ENCODE measurements around the gene GNAT1. TPM values are rescaled to one million over a fixed set of nuclear protein-coding genes. Genes with fewer than 3 reads are reported as not detected.

The GNAT1 gene
- total RNA-seq, 1 donor from 2014 or later, result not detected

- Histone ChIP-seq H3K36me3 (ENCODE audit: control insufficient read depth, insufficient read depth, low read length) (no peaks in the 10 kb centered on the region), H3K4me3 (ENCODE audit: low read depth, low read length) (no peak overlapping the region), H3K27me3 (ENCODE audit: control insufficient read depth, insufficient read depth, low read length) (peaks cover 2% of the 10 kb centered on the region)
- TF ChIP-seq CTCF (IDR thresholded peaks at IDR 0.05; ENCODE audit: insufficient read depth, low read length, poor library complexity, severe bottlenecking), result no peak
- DNase-seq (ENCODE audit: low read depth), result no peak
Measured at GRCh38 chr3:50150404-50150750, 41.0 kb upstream of the GNAT1 start.

GRCh38 chr3:50150863-50151686 lies 40.3 kb upstream of the GNAT1 start:
- TF ChIP-seq CTCF (IDR thresholded peaks at IDR 0.05; ENCODE audit: insufficient read depth, low read length, poor library complexity, severe bottlenecking), result no peak
- no peak for DNase-seq (ENCODE audit: low read depth)
- H3K27me3 ChIP-seq (ENCODE audit: control insufficient read depth, insufficient read depth, low read length), result peaks cover 2% of the 10 kb centered on the region
- H3K4me3 ChIP-seq (ENCODE audit: low read depth, low read length), result no peak overlapping the region
- no peaks in the 10 kb centered on the region for H3K36me3 ChIP-seq (ENCODE audit: control insufficient read depth, insufficient read depth, low read length)

GRCh38 chr3:50151728-50152127 lies 39.7 kb upstream of the GNAT1 start:
- no peak for DNase-seq (ENCODE audit: low read depth)
- Histone ChIP-seq H3K36me3 (ENCODE audit: control insufficient read depth, insufficient read depth, low read length) (no peaks in the 10 kb centered on the region), H3K27me3 (ENCODE audit: control insufficient read depth, insufficient read depth, low read length) (peaks cover 2% of the 10 kb centered on the region), H3K4me3 (ENCODE audit: low read depth, low read length) (no peak overlapping the region)
- TF ChIP-seq CTCF (IDR thresholded peaks at IDR 0.05; ENCODE audit: insufficient read depth, low read length, poor library complexity, severe bottlenecking), result no peak

GRCh38 chr3:50153782-50154475 lies 37.5 kb upstream of the GNAT1 start:
- no peak for TF ChIP-seq CTCF (IDR thresholded peaks at IDR 0.05; ENCODE audit: insufficient read depth, low read length, poor library complexity, severe bottlenecking)
- Histone ChIP-seq H3K4me3 (ENCODE audit: low read depth, low read length) (peak overlapping the region; percentile 33), H3K27me3 (ENCODE audit: control insufficient read depth, insufficient read depth, low read length) (peaks cover 2% of the 10 kb centered on the region), H3K36me3 (ENCODE audit: control insufficient read depth, insufficient read depth, low read length) (no peaks in the 10 kb centered on the region)
- no peak for DNase-seq (ENCODE audit: low read depth)

- Histone ChIP-seq H3K36me3 (ENCODE audit: control insufficient read depth, insufficient read depth, low read length) (no peaks in the 10 kb centered on the region), H3K27me3 (ENCODE audit: control insufficient read depth, insufficient read depth, low read length) (peaks cover 2% of the 10 kb centered on the region), H3K4me3 (ENCODE audit: low read depth, low read length) (peak overlapping the region; percentile 33)
- no peak for DNase-seq (ENCODE audit: low read depth)
- peak; percentile 21 for TF ChIP-seq CTCF (IDR thresholded peaks at IDR 0.05; ENCODE audit: insufficient read depth, low read length, poor library complexity, severe bottlenecking)
Measured at GRCh38 chr3:50154476-50154839, 37.0 kb upstream of the GNAT1 start.

Data from kidney epithelial cell (primary cell).